H1 (cell line): ENCODE data around the gene BTNL3. TPM values are rescaled to one million over a fixed set of nuclear protein-coding genes. Genes with fewer than 3 reads are reported as not detected.

Experiments
- CTCF ChIA-PET: fragments of 300-600 bp; sonication (Branson Sonifier 250); formaldehyde crosslinking; loops from one replicate; lab custom pipeline; 2021; ENCODE audit not compliant: partially characterized antibody; lab: Charles Lee
- POLR2A ChIA-PET: fragments of 300-600 bp; sonication (Branson Sonifier 250); formaldehyde crosslinking; loops from one replicate; lab custom pipeline; 2021; ENCODE audit warnings: inconsistent platforms; ENCODE audit not compliant: partially characterized antibody; lab: Charles Lee
- DNase-seq, 2 experiments: peaks; one replicate each; pipeline versions ENCODE4 v3.0.0 to v3.0.0-alpha.2; 2010 to 2022; ENCODE audit warnings: low spot score in 2 of 2, low read depth in 1 of 2, mixed read lengths in 1 of 2
- FAIRE-seq: peaks from 2 replicates; lab custom pipeline; 2011; peaks lifted over from hg19 to GRCh38; lab: Jason Lieb, UNC
- H2AFZ ChIP-seq: 2 replicates; pipeline ENCODE4 v1.8.1; 2012; ENCODE audit warnings: low read length, inconsistent platforms
- H2AK5ac ChIP-seq: 2 replicates; pipeline ENCODE4 v1.6.1; 2013; ENCODE audit warnings: low read depth, low read length
- H2BK120ac ChIP-seq: replicated peaks from 2 replicates; pipeline ENCODE3; 2013; ENCODE audit warnings: low read depth, low read length, inconsistent platforms
- H2BK12ac ChIP-seq: 2 replicates; pipeline ENCODE4 v1.6.1; 2013; ENCODE audit warnings: low read depth, low read length
- H2BK15ac ChIP-seq: 2 replicates; pipeline ENCODE4 v1.6.1; 2013; ENCODE audit warnings: low read length
- H2BK20ac ChIP-seq: 2 replicates; pipeline ENCODE4 v1.6.1; 2013; ENCODE audit warnings: low read length
- H2BK5ac ChIP-seq: 2 replicates; pipeline ENCODE4 v1.6.1; 2013; ENCODE audit warnings: low read depth, low read length
- H3K14ac ChIP-seq: 2 replicates; pipeline ENCODE4 v1.6.1; 2013; ENCODE audit warnings: inconsistent platforms; ENCODE audit not compliant: insufficient read length
- H3K18ac ChIP-seq: 2 replicates; pipeline ENCODE4 v1.6.1; 2013; ENCODE audit warnings: low read length; ENCODE audit errors: extremely low read depth
- H3K23ac ChIP-seq: 2 replicates; pipeline ENCODE4 v1.6.1; 2013; ENCODE audit warnings: inconsistent platforms; ENCODE audit not compliant: insufficient read length
- H3K23me2 ChIP-seq: 2 replicates; pipeline ENCODE4 v1.6.1; 2013; ENCODE audit warnings: low read depth, low read length
- H3K27ac ChIP-seq: 2 replicates; pipeline ENCODE4 v1.6.1; 2011; ENCODE audit warnings: low read depth, low read length, inconsistent platforms
- H3K27me3 ChIP-seq, 4 experiments: replicated peaks in 1 of 4; 1 replicate in 1 of 4; 2 replicates in 3 of 4; pipeline versions ENCODE4 v1.6.1 to v1.8.1; 2011 to 2013; ENCODE audit warnings: low read length in 3 of 4, mild to moderate bottlenecking in 3 of 4, inconsistent platforms in 2 of 4, mixed read lengths in 2 of 4, moderate library complexity in 1 of 4; ENCODE audit not compliant: control insufficient read depth in 3 of 4, insufficient read depth in 3 of 4; ENCODE audit errors: extremely low read depth in 1 of 4
- H3K36me3 ChIP-seq, 4 experiments: 2 replicates each; pipeline versions ENCODE4 v1.6.1 to v1.8.1; 2011 to 2013; ENCODE audit warnings: mild to moderate bottlenecking in 4 of 4, low read length in 3 of 4, moderate library complexity in 2 of 4, control low read depth in 1 of 4, inconsistent platforms in 1 of 4; ENCODE audit not compliant: insufficient read depth in 4 of 4, control insufficient read depth in 2 of 4
- H3K4ac ChIP-seq: replicated peaks from 2 replicates; pipeline ENCODE3; 2013; ENCODE audit warnings: low read length, low read depth, mixed read lengths, inconsistent platforms; ENCODE audit not compliant: insufficient read length
- H3K4me1 ChIP-seq, 4 experiments: replicated peaks in 1 of 4; 1 replicate in 1 of 4; 2 replicates in 3 of 4; pipeline versions ENCODE4 v1.6.1 to v1.8.1; 2011 to 2013; ENCODE audit warnings: low read length in 3 of 4, inconsistent platforms in 2 of 4, mixed read lengths in 1 of 4; ENCODE audit not compliant: insufficient read depth in 4 of 4, control insufficient read depth in 3 of 4
- H3K4me2 ChIP-seq, 2 experiments: 2 replicates each; pipeline versions ENCODE4 v1.6.1 to v1.8.1; 2011 to 2013; ENCODE audit warnings: low read depth in 2 of 2, low read length in 2 of 2, control low read depth in 1 of 2, inconsistent platforms in 1 of 2, mild to moderate bottlenecking in 1 of 2; ENCODE audit not compliant: insufficient read depth in 1 of 2
- H3K4me3 ChIP-seq, 4 experiments: fragments of 200-600, 300-600 bp in 1 of 4; sonication (generic), shearing (Covaris generic), sonication (Bioruptor Twin) in 1 of 4; 2 replicates each; pipeline versions ENCODE4 v1.5.1 to v1.8.1; 2011 to 2016; ENCODE audit warnings: low read length in 4 of 4, low read depth in 3 of 4, control low read depth in 2 of 4, inconsistent platforms in 2 of 4, mild to moderate bottlenecking in 2 of 4, mixed read lengths in 1 of 4, moderate library complexity in 1 of 4; ENCODE audit not compliant: insufficient read depth in 2 of 4; ENCODE audit errors: extremely low read depth in 1 of 4
- H3K56ac ChIP-seq: replicated peaks from 2 replicates; pipeline ENCODE3; 2013; ENCODE audit warnings: low read depth, mild to moderate bottlenecking, mixed read lengths, low read length, inconsistent platforms; ENCODE audit not compliant: insufficient read length
- H3K79me1 ChIP-seq: 2 replicates; pipeline ENCODE4 v1.6.1; 2013; ENCODE audit warnings: low read depth, low read length, control low read depth
- H3K79me2 ChIP-seq, 2 experiments: 2 replicates each; pipeline versions ENCODE4 v1.6.1 to v1.8.1; 2012 to 2013; ENCODE audit warnings: low read length in 2 of 2, mild to moderate bottlenecking in 2 of 2, inconsistent platforms in 1 of 2; ENCODE audit not compliant: insufficient read depth in 2 of 2, control insufficient read depth in 1 of 2
- H3K9ac ChIP-seq, 4 experiments: replicated peaks in 1 of 4; 1 replicate in 1 of 4; 2 replicates in 3 of 4; pipeline versions ENCODE4 v1.6.1 to v1.8.1; 2011 to 2013; ENCODE audit warnings: low read depth in 3 of 4, low read length in 3 of 4, control low read depth in 2 of 4, mild to moderate bottlenecking in 2 of 4, moderate library complexity in 2 of 4, inconsistent platforms in 1 of 4; ENCODE audit errors: extremely low read depth in 1 of 4
- H3K9me3 ChIP-seq, 2 experiments: 2 replicates each; pipeline versions ENCODE4 v1.6.1 to v1.8.1; 2012 to 2013; ENCODE audit warnings: mild to moderate bottlenecking in 2 of 2, moderate library complexity in 2 of 2, control low read depth in 1 of 2, inconsistent platforms in 1 of 2, low read depth in 1 of 2, low read length in 1 of 2, mixed read lengths in 1 of 2; ENCODE audit not compliant: insufficient read depth in 2 of 2
- H4K20me1 ChIP-seq, 2 experiments: replicated peaks in 1 of 2; 2 replicates each; pipeline versions ENCODE3 to v1.8.1; 2011 to 2013; ENCODE audit warnings: inconsistent platforms in 2 of 2, low read length in 2 of 2, mild to moderate bottlenecking in 1 of 2; ENCODE audit not compliant: insufficient read depth in 2 of 2, control insufficient read depth in 1 of 2
- H4K5ac ChIP-seq: 2 replicates; pipeline ENCODE4 v1.6.1; 2013; ENCODE audit warnings: low read length, low read depth, mixed read lengths, inconsistent platforms; ENCODE audit not compliant: insufficient read length
- H4K8ac ChIP-seq: 2 replicates; pipeline ENCODE4 v1.8.0; 2013; ENCODE audit warnings: mild to moderate bottlenecking, moderate library complexity, low read length, inconsistent platforms; ENCODE audit not compliant: insufficient read depth; ENCODE audit errors: extremely low read depth
- H4K91ac ChIP-seq: replicated peaks from 2 replicates; pipeline ENCODE3; 2013; ENCODE audit warnings: low read length, mixed read lengths, inconsistent platforms; ENCODE audit not compliant: insufficient read length
- ASH2L ChIP-seq: fragments of 200-600, 300-600 bp; sonication (generic); IDR thresholded peaks from one replicate; pipeline ENCODE4 v1.7.1; 2017; ENCODE audit warnings: low read length
- ATF3 ChIP-seq: IDR thresholded peaks from 2 replicates; pipeline ENCODE4 v1.6.1; 2011; ENCODE audit warnings: low read depth, mild to moderate bottlenecking, low read length; ENCODE audit not compliant: insufficient read depth
- CHD2 ChIP-seq: IDR thresholded peaks from 2 replicates; pipeline ENCODE4 v1.6.1; 2012; ENCODE audit warnings: low read length, improper control_type of control experiment
- E2F6 ChIP-seq: IDR thresholded peaks from 2 replicates; pipeline ENCODE4 v1.6.1; 2012; ENCODE audit warnings: inconsistent platforms
- GTF2F1 ChIP-seq: IDR thresholded peaks from 2 replicates; pipeline ENCODE4 v1.6.1; 2012; ENCODE audit warnings: low read depth, low read length, improper control_type of control experiment, borderline replicate concordance
- HDAC2 ChIP-seq, 2 experiments: fragments of 300-600 bp in 1 of 2; sonication (generic) in 1 of 2; IDR thresholded peaks; 2 replicates each; pipeline ENCODE4 v1.6.1; 2011 to 2012; ENCODE audit warnings: low read depth in 2 of 2, low read length in 2 of 2, mild to moderate bottlenecking in 2 of 2, moderate library complexity in 2 of 2, borderline replicate concordance in 1 of 2, inconsistent platforms in 1 of 2
- KDM1A ChIP-seq: fragments of 200-600, 300-600 bp; sonication (generic); IDR thresholded peaks from 2 replicates; pipeline ENCODE4 v1.7.1; 2016; ENCODE audit warnings: mild to moderate bottlenecking, low read length, borderline replicate concordance
- MAX ChIP-seq: IDR thresholded peaks from 2 replicates; pipeline ENCODE4 v1.6.1; 2012; ENCODE audit warnings: inconsistent platforms
- RXRA ChIP-seq: IDR thresholded peaks from 2 replicates; pipeline ENCODE4 v1.6.1; 2011; ENCODE audit warnings: low read depth, mild to moderate bottlenecking, low read length, moderate library complexity; ENCODE audit not compliant: insufficient read depth
- SIX5 ChIP-seq: IDR thresholded peaks from 2 replicates; pipeline ENCODE4 v1.6.1; 2011; ENCODE audit warnings: mild to moderate bottlenecking, low read depth, low read length
- SP1 ChIP-seq: IDR thresholded peaks from 2 replicates; pipeline ENCODE4 v1.6.1; 2011; ENCODE audit warnings: low read depth, low read length
- YY1 ChIP-seq: IDR thresholded peaks from 2 replicates; pipeline ENCODE4 v1.6.1; 2011; ENCODE audit warnings: low read depth, mild to moderate bottlenecking, low read length
- WGBS, 2 experiments: shearing (Covaris generic) in 1 of 2; methylation state at CpG; one replicate each; pipeline versions ENCODE4 v1.1.6 to v1.1.7; 2013 to 2015; ENCODE audit warnings: low lambda C conversion rate in 2 of 2, mixed read lengths in 2 of 2, inconsistent platforms in 1 of 2, low coverage in 1 of 2, missing lambda C conversion rate in 1 of 2; ENCODE audit not compliant: insufficient replicate concordance in 2 of 2, insufficient coverage in 1 of 2, insufficient read length in 1 of 2; ENCODE audit errors: extremely low coverage in 1 of 2, missing lambda C conversion rate in 1 of 2; 5-methylcytosine and 5-hydroxymethylcytosine counted together
- polyA plus RNA-seq, 7 experiments: library from polyadenylated mRNA; depleted of rRNA in 3 of 7; stranded (reverse) in 5 of 7; unstranded in 2 of 7; fragments of >200 nt in 5 of 7; fragments of 200-250 nt in 2 of 7; gene quantifications; 1 replicate in 5 of 7; 2 replicates in 1 of 7; 4 replicates in 1 of 7; pipeline versions ENCODE4 v1.2.1 to v1.2.3, GENCODE V29; 2011 to 2013; ENCODE audit warnings: missing spikeins in 2 of 7, mixed read lengths in 2 of 7
- total RNA-seq: library from RNA; stranded (reverse); fragmentation: NEBNext Ultra II Directional; extraction: Animal tissue kit (Norgen Biotek cat#: 25700); gene quantifications from 2 replicates; pipeline ENCODE4 v1.2.1, GENCODE V29; 2021

BTNL3 gene
- total and polyA plus RNA-seq, 2 of the 8 experiments (the other 6 are each of a cell fraction or from before 2014, with no cell fraction given), result not detected

GRCh38 chr5:181044662-181045305, 56.1 kb downstream of the BTNL3 start:
- no peak overlapping the region for H2BK12ac ChIP-seq
- no peak overlapping the region for H3K4me2 ChIP-seq
- no peak overlapping the region for H3K56ac ChIP-seq
- no peak overlapping the region for H4K8ac ChIP-seq
- no peak overlapping the region for H3K18ac ChIP-seq
- H3K9me3 ChIP-seq, result peaks cover 2 to 7% of the 10 kb centered on the region in 2 experiments; a peak in 2 of 4 replicates
- DNase-seq (no peak), FAIRE-seq (no peak)
- no peak overlapping the region for H3K4me3 ChIP-seq
- H4K5ac ChIP-seq, result no peak overlapping the region
- H3K36me3 ChIP-seq, result no peaks in the 10 kb centered on the region
- H3K79me1 ChIP-seq, result no peaks in the 10 kb centered on the region
- no peak overlapping the region for H2BK5ac ChIP-seq
- no peak overlapping the region for H2AK5ac ChIP-seq
- H4K20me1 ChIP-seq, result no peaks in the 10 kb centered on the region
- ChIA-PET CTCF (interaction anchor here (1.3 kb wide), 2 partner anchors 44 to 170 kb away, joined by 3 to 4 read pairs; no protein-coding TSS in a partner anchor), POLR2A (no interaction called here)
- no peak overlapping the region for H2AFZ ChIP-seq
- H3K27me3 ChIP-seq, result peaks cover 0 to 4% (median under 1%) of the 10 kb centered on the region in 4 experiments; a peak in 4 of 7 replicates
- no peaks in the 10 kb centered on the region; a peak in 1 of 7 replicates for H3K4me1 ChIP-seq
- H2BK15ac ChIP-seq, result no peak overlapping the region
- H3K4ac ChIP-seq, result no peak overlapping the region
- H3K23me2 ChIP-seq, result peaks cover 2% of the 10 kb centered on the region; the same call in 1 of the 2 replicates
- H3K14ac ChIP-seq, result no peak overlapping the region
- WGBS, 2 experiments, result 80% methylated on average over 11 of the region's 11 CpGs; no CpG with 5 or more reads in 1 of the 2 experiments
- no peaks in the 10 kb centered on the region for H3K79me2 ChIP-seq
- no peak overlapping the region for H2BK20ac ChIP-seq
- H3K23ac ChIP-seq, result no peak overlapping the region
- H4K91ac ChIP-seq, result no peak overlapping the region
- no peak overlapping the region for H3K9ac ChIP-seq
- H2BK120ac ChIP-seq, result no peak overlapping the region
- no peak overlapping the region for H3K27ac ChIP-seq
- TF ChIP-seq KDM1A (no peak), ASH2L (no peak), ATF3 (no peak), YY1 (no peak), SP1 (no peak), CHD2 (no peak), E2F6 (no peak), GTF2F1 (no peak), HDAC2 (IDR thresholded peaks at IDR 0.05; ENCODE audit: borderline replicate concordance in 1 of 2, low read depth in 2 of 2, low read length in 2 of 2) (no peak), SIX5 (no peak), RXRA (no peak), MAX (no peak)
